Neural cell (in vitro differentiated cells): ENCODE data around the gene ELMO1. TPM values are rescaled to one million over a fixed set of nuclear protein-coding genes. Genes with fewer than 3 reads are reported as not detected.

Experiments used
- H2AFZ ChIP-seq: fragments of 200-600, 300-800 bp; sonication (generic), shearing (Covaris generic); 2 replicates; pipeline ENCODE4 v1.6.0; 2014; ENCODE audit warnings: low read depth, mild to moderate bottlenecking, antibody characterized with exemption, low read length, moderate library complexity
- H3F3A ChIP-seq: fragments of 200-600 bp; shearing (Covaris generic); 2 replicates; pipeline ENCODE4 v1.6.1; 2016; ENCODE audit warnings: mild to moderate bottlenecking, moderate library complexity, mixed read lengths, antibody characterized with exemption, low read length; ENCODE audit not compliant: insufficient read depth, poor library complexity, severe bottlenecking
- H3K27ac ChIP-seq: fragments of 200-600, 300-800 bp; sonication (generic), shearing (Covaris generic); 2 replicates; pipeline ENCODE4 v1.5.1; 2014; ENCODE audit warnings: mild to moderate bottlenecking, low read length, moderate library complexity
- H3K27me3 ChIP-seq: fragments of 300-800, 200-600 bp; sonication (generic), shearing (Covaris generic); 2 replicates; pipeline ENCODE4 v1.6.0; 2014; ENCODE audit warnings: mild to moderate bottlenecking, low read depth, low read length, moderate library complexity; ENCODE audit not compliant: insufficient read depth
- H3K36me3 ChIP-seq: fragments of 300-800, 200-600 bp; sonication (generic), shearing (Covaris generic); 2 replicates; pipeline ENCODE4 v1.5.1; 2014; ENCODE audit warnings: mild to moderate bottlenecking, antibody characterized with exemption, low read length, moderate library complexity; ENCODE audit not compliant: insufficient read depth
- H3K4me2 ChIP-seq: fragments of 300-800, 200-600 bp; sonication (generic), shearing (Covaris generic); 2 replicates; pipeline ENCODE4 v1.6.0; 2014; ENCODE audit warnings: mild to moderate bottlenecking, low read length
- H3K4me3 ChIP-seq: fragments of 300-800, 200-600 bp; sonication (generic), shearing (Covaris generic); 2 replicates; pipeline ENCODE4 v1.5.1; 2014; ENCODE audit warnings: mild to moderate bottlenecking, low read length, moderate library complexity
- H3K79me2 ChIP-seq: fragments of 200-600 bp; shearing (Covaris generic); replicated peaks from 2 replicates; pipeline ENCODE4 v1.6.0; 2014; ENCODE audit warnings: mild to moderate bottlenecking, low read length, moderate library complexity; ENCODE audit not compliant: insufficient read depth
- H3K9ac ChIP-seq: fragments of 300-800, 200-600 bp; sonication (generic), shearing (Covaris generic); 2 replicates; pipeline ENCODE4 v1.6.1; 2016; ENCODE audit warnings: mild to moderate bottlenecking, low read length, mixed read lengths
- H3K9me2 ChIP-seq: fragments of 200-600 bp; shearing (Covaris generic); 2 replicates; pipeline ENCODE4 v1.6.1; 2016; ENCODE audit warnings: mild to moderate bottlenecking, low read length, mixed read lengths; ENCODE audit not compliant: insufficient read depth
- H3K9me3 ChIP-seq: fragments of 200-600, 300-800 bp; sonication (generic), shearing (Covaris generic); 2 replicates; pipeline ENCODE4 v1.6.1; 2016; ENCODE audit warnings: mild to moderate bottlenecking, mixed run types, low read length, moderate library complexity, mixed read lengths
- H4K20me1 ChIP-seq: fragments of 200-600 bp; shearing (Covaris generic); 2 replicates; pipeline ENCODE4 v1.6.1; 2016; ENCODE audit warnings: mild to moderate bottlenecking, mixed run types; ENCODE audit not compliant: insufficient read depth
- EP300 ChIP-seq: fragments of 450-650 bp; conservative IDR thresholded peaks from 2 replicates; pipeline ENCODE4 v1.6.1; 2014; ENCODE audit warnings: antibody characterized with exemption, mild to moderate bottlenecking, moderate library complexity; ENCODE audit not compliant: poor library complexity, severe bottlenecking
- EZH2 ChIP-seq: fragments of 200-600, 300-800 bp; shearing (Covaris generic), sonication (generic); IDR thresholded peaks from 2 replicates; pipeline ENCODE4 v1.6.1; 2014; ENCODE audit warnings: antibody characterized with exemption, low read length, borderline replicate concordance, mild to moderate bottlenecking; ENCODE audit not compliant: insufficient read depth, poor library complexity, severe bottlenecking
- MXI1 ChIP-seq: fragments of 450-650 bp; conservative IDR thresholded peaks from 2 replicates; pipeline ENCODE4 v1.6.1; 2014; ENCODE audit warnings: antibody characterized with exemption, mild to moderate bottlenecking; ENCODE audit not compliant: poor library complexity, severe bottlenecking
- POLR2AphosphoS5 ChIP-seq: IDR thresholded peaks from 2 replicates; pipeline ENCODE4 v1.6.1; 2012
- RAD21 ChIP-seq: fragments of 450-650 bp; conservative IDR thresholded peaks from 2 replicates; pipeline ENCODE4 v1.6.1; 2014; ENCODE audit warnings: antibody characterized with exemption, mild to moderate bottlenecking, moderate library complexity
- SMC3 ChIP-seq: fragments of 450-650 bp; conservative IDR thresholded peaks from 2 replicates; pipeline ENCODE4 v1.6.1; 2014; ENCODE audit warnings: antibody characterized with exemption, mild to moderate bottlenecking, moderate library complexity; ENCODE audit not compliant: poor library complexity
- TAF1 ChIP-seq: IDR thresholded peaks from 2 replicates; pipeline ENCODE4 v1.6.1; 2012; ENCODE audit warnings: low read depth
- polyA plus RNA-seq: library from polyadenylated mRNA; depleted of rRNA; stranded (reverse); fragments of >200 nt; gene quantifications from 2 replicates; pipeline ENCODE4 v1.2.3, GENCODE V29; 2014
- TF ChIP-seq, protein P1 (sequence below): IDR thresholded peaks from 2 replicates; pipeline ENCODE4 v1.6.1; 2012; ENCODE audit warnings: borderline replicate concordance
- TF ChIP-seq, protein P2 (sequence below): fragments of 450-650 bp; IDR thresholded peaks from 2 replicates; pipeline ENCODE4 v1.5.1; 2014; ENCODE audit warnings: antibody characterized with exemption, mild to moderate bottlenecking, moderate library complexity; ENCODE audit not compliant: poor library complexity, severe bottlenecking

ELMO1 gene
- polyA plus RNA-seq, 1 donor from 2014 or later, result 12.2 TPM

DNA sequence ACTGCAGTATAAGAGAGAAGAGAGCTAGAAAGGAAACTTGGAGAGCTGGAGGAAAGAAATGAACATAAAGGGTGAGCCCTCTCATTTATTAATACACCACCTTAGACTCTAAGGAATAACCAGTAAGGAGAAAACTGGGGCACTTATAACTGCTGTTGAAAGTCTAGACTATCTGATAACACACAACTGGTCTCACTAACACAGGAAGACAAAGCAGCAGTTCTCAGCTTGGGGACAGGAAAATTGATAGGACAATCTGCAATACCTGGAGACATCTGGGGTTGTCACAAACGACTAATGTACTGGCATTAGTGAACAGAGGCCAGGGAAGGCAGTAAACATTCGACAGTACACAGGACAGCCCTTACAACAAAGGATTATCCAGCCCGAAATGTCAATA, 6.8 kb downstream of the ELMO1 start:
- Histone ChIP-seq H3K79me2 (peaks cover 6% of the 10 kb centered on the region), H3K36me3 (no peaks in the 10 kb centered on the region), H3F3A (no peaks in the 10 kb centered on the region), H3K4me2 (no peak overlapping the region), H3K9me2 (no peaks in the 10 kb centered on the region), H2AFZ (no peak overlapping the region), H3K4me3 (no peak overlapping the region), H3K9ac (peak overlapping the region; percentile 39), H3K27ac (peak overlapping the region; percentile 67), H3K9me3 (no peaks in the 10 kb centered on the region), H3K27me3 (no peaks in the 10 kb centered on the region), H4K20me1 (no peaks in the 10 kb centered on the region)
- TF ChIP-seq EZH2 (no peak), RAD21 (no peak), EP300 (no peak), SMC3 (no peak), MXI1 (no peak), POLR2AphosphoS5 (no peak), TAF1 (no peak)
- TF ChIP-seq, protein P1, sequence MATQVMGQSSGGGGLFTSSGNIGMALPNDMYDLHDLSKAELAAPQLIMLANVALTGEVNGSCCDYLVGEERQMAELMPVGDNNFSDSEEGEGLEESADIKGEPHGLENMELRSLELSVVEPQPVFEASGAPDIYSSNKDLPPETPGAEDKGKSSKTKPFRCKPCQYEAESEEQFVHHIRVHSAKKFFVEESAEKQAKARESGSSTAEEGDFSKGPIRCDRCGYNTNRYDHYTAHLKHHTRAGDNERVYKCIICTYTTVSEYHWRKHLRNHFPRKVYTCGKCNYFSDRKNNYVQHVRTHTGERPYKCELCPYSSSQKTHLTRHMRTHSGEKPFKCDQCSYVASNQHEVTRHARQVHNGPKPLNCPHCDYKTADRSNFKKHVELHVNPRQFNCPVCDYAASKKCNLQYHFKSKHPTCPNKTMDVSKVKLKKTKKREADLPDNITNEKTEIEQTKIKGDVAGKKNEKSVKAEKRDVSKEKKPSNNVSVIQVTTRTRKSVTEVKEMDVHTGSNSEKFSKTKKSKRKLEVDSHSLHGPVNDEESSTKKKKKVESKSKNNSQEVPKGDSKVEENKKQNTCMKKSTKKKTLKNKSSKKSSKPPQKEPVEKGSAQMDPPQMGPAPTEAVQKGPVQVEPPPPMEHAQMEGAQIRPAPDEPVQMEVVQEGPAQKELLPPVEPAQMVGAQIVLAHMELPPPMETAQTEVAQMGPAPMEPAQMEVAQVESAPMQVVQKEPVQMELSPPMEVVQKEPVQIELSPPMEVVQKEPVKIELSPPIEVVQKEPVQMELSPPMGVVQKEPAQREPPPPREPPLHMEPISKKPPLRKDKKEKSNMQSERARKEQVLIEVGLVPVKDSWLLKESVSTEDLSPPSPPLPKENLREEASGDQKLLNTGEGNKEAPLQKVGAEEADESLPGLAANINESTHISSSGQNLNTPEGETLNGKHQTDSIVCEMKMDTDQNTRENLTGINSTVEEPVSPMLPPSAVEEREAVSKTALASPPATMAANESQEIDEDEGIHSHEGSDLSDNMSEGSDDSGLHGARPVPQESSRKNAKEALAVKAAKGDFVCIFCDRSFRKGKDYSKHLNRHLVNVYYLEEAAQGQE, result no peak
- TF ChIP-seq, protein P2, sequence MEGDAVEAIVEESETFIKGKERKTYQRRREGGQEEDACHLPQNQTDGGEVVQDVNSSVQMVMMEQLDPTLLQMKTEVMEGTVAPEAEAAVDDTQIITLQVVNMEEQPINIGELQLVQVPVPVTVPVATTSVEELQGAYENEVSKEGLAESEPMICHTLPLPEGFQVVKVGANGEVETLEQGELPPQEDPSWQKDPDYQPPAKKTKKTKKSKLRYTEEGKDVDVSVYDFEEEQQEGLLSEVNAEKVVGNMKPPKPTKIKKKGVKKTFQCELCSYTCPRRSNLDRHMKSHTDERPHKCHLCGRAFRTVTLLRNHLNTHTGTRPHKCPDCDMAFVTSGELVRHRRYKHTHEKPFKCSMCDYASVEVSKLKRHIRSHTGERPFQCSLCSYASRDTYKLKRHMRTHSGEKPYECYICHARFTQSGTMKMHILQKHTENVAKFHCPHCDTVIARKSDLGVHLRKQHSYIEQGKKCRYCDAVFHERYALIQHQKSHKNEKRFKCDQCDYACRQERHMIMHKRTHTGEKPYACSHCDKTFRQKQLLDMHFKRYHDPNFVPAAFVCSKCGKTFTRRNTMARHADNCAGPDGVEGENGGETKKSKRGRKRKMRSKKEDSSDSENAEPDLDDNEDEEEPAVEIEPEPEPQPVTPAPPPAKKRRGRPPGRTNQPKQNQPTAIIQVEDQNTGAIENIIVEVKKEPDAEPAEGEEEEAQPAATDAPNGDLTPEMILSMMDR, result no peak

DNA sequence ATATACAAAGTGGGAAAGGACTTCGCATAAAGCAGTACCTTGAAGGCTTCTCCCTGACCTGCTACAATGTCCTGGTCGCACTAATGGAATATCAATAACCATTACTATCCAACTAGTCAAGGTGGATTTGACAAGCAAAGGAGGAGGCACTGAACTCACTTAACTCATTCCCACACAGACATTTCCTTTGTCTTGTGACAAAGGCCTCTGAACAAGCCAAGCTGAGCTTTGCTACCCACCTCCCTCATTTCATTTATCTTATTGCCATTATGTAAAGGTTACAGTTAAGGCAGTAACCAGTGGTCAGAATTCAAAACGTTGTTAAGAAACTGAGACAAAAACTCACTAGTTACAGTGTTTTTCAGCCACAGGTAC, 7.3 kb downstream of the ELMO1 start:
- no peak overlapping the region for H2AFZ ChIP-seq
- H3K4me3 ChIP-seq, result no peak overlapping the region
- H3K27me3 ChIP-seq, result no peaks in the 10 kb centered on the region
- TF ChIP-seq EP300, result peak; percentile 58
- TF ChIP-seq, protein P1, result no peak
- no peak for TF ChIP-seq POLR2AphosphoS5
- TF ChIP-seq EZH2, result no peak
- TF ChIP-seq TAF1, result no peak
- peaks cover 6% of the 10 kb centered on the region for H3K79me2 ChIP-seq
- no peaks in the 10 kb centered on the region for H3K36me3 ChIP-seq
- no peaks in the 10 kb centered on the region for H4K20me1 ChIP-seq
- no peak overlapping the region for H3K4me2 ChIP-seq
- H3F3A ChIP-seq, result no peaks in the 10 kb centered on the region
- no peaks in the 10 kb centered on the region for H3K9me2 ChIP-seq
- no peaks in the 10 kb centered on the region for H3K9me3 ChIP-seq
- peak overlapping the region; percentile 39 for H3K9ac ChIP-seq
- peak overlapping the region; percentile 67 for H3K27ac ChIP-seq
